GM18951 (cell line): ENCODE results near the gene L3MBTL2.

Source experiments
- POLR2A ChIP-seq: IDR thresholded peaks from 4 replicates; pipeline ENCODE4 v1.6.1; 2011; ENCODE audit warnings: mild to moderate bottlenecking; ENCODE audit not compliant: insufficient read length, insufficient read depth; ENCODE audit errors: extremely low read depth
- in situ Hi-C: fragments of 300-500 bp; cut with MboI; formaldehyde crosslinking; loops from one replicate; pipeline ENCODE4 v1.12.0; 2022; ENCODE audit warnings: low sequenced_read_pairs, mixed read lengths, inconsistent platforms; ENCODE audit not compliant: unreplicated experiment

L3MBTL2 gene

DNA sequence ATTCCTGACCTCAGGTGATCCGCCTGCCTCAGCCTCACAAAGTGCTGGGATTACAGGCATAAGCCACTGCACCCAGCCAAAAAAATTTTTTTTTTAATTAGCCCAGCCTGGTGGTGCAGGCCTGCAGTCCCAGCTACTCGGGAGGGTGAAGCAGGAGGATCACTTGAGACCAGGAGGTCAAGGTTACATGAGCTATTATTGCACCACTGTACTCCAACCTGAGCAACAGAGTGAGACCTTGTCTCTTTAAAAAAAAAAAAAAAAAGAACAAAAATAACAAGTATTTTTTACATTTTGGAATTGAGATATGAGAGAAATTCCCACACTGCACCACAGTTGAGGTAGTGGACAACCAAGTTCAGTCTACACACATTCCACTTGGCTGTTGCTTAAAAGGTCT lies 13.6 kb upstream of the L3MBTL2 start:
- in situ Hi-C loops = no loop called here
- no peak for TF ChIP-seq POLR2A

DNA sequence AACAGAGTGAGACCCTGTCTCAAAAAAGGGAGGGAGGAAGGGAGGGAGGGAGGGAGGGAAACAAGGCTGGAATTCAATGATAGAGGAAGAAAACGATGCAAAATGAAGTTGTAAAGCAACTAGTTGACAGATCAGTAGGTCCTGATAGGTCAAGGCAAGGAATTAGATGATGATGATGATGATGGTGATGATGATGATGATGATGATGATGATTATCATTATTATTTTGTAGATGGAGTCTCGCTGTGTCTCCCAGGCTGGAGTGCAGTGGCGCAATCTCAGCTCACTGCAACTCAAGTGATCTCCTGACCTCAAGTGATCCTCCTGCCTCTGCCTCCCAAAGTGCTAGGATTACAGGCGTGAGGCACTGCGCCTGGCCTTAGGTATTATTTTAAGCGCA lies 11.3 kb upstream of the L3MBTL2 start:
- no peak for TF ChIP-seq POLR2A
- in situ Hi-C loops = no loop called here

DNA sequence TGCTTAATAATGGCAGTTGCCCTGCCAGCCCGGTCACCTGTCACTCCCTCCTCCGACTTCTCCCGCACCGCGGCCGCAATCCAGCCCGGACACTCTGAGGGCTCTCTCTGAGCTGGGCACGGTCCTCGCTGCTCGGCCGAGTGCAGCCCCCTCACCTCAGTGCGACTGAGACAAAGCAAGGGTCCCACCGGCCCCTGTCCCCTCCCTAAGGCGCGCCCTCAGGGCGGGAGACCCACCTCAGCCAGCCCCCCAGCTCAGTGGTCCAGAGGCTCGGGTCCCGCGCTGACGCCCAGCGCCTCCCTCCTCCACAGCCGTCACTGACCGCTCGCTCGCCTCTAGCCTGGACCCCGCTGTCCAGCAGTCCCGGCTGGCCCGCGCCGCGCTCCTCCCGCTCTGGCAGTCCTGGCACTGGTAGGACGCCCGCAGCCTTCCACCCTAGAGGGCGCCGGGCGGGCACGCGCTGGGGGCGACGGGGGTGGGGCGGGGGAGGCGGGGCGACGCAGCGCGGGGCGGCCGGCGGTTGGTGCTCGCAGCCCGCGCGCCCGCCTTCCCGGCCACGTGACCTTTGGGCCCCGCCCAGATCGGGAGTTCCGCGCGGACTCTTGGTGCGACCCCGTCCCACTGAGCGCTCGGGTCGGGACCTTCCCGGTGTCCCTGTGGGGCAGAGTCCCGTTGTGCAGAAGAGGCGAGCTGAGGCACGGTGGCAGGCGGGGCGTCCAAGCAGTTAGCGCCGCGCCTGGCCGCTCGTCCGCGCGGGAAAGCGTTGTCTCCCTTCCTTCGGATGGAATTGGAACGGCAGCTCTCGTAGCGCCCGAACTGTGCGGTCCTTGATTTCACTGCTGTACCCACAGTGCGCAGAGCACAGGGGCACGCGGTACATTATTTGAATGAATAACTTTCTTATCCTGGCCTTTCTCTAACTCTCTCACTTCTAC lies 7.8 kb upstream of the L3MBTL2 start:
- TF ChIP-seq POLR2A = no peak
- in situ Hi-C loops = no loop called here

- in situ Hi-C loops = no loop called here
- TF ChIP-seq POLR2A = no peak
Observed at GRCh38 chr22:41198027-41198580, 7.0 kb upstream of the L3MBTL2 start.

GRCh38 chr22:41201141-41201540 lies 4.0 kb upstream of the L3MBTL2 start:
- in situ Hi-C loops = no loop called here
- TF ChIP-seq POLR2A = no peak

- in situ Hi-C loops = no loop called here
- no peak for TF ChIP-seq POLR2A
Observed at GRCh38 chr22:41203118-41203517, 2.0 kb upstream of the L3MBTL2 start.

GRCh38 chr22:41204066-41204465 lies 1.0 kb upstream of the L3MBTL2 start:
- in situ Hi-C loops = no loop called here
- no peak for TF ChIP-seq POLR2A

GRCh38 chr22:41206719-41207118 lies 1.6 kb downstream of the L3MBTL2 start:
- no peak for TF ChIP-seq POLR2A
- in situ Hi-C loops = no loop called here

DNA sequence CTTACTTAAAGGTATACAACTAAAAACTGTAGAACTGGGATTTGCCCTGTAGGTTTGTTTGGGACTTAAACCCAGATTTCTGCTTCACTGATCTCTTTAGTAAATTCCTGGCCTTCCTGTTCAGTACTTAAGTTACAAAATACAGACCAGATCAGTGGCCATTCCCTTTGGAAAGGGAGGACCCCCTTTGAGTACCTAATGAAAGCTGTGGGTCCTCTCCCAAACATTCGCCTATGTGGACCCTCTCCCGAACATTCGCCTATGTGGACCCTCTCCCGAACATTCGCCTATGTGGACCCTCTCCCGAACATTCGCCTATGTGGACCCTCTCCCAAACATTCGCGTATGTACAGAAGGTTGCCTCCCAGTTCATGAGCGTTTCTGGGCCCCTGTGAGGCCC lies 10.3 kb downstream of the L3MBTL2 start:
- TF ChIP-seq POLR2A = no peak
- in situ Hi-C loops = no loop called here

GRCh38 chr22:41215926-41216325 lies 10.8 kb downstream of the L3MBTL2 start:
- in situ Hi-C loops = no loop called here

GRCh38 chr22:41216984-41217383 lies 11.9 kb downstream of the L3MBTL2 start:
- in situ Hi-C loops = no loop called here
- no peak for TF ChIP-seq POLR2A

More at GRCh38 chr22:41215926-41216325, 10.8 kb downstream of the L3MBTL2 start:
- no peak for TF ChIP-seq POLR2A

DNA sequence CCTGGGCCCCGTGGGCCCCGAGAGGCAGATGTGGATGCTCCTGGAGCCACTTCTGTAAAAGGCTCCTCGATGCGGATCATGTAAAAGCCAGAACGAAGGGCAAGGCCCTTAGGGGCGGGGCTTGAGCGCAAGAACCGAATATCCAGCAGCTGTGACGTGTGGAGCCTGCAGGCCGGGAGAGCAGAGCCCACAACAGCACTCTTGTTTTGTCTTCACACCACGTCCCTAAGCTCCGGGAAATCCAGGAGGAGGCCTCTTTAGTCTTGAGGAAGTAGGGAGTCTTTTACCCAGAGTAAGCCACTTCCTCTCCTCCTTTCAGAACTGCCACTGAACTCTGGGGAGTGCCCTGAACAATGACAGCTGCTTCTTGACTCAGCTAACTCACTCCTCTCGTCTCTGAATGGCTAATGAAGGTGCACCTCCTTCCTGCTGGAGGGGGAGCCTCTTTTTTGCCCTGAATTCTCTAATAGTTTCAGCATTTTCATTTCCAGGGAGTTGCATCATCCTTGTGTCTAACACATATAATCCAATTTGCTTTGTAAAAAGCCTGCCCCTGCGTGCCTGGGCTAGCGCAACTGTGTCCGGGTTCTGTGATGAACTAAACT lies 12.5 kb downstream of the L3MBTL2 start:
- no peak for TF ChIP-seq POLR2A
- in situ Hi-C loops = no loop called here

- no peak for TF ChIP-seq POLR2A
- in situ Hi-C loops = no loop called here
Observed at GRCh38 chr22:41222846-41223507, 17.9 kb downstream of the L3MBTL2 start.
